Suprapubic skin (tissue), 4 donors: ENCODE data around the gene REEP2.

Experiments used
- CTCF ChIP-seq, 2 donors: fragments of 200-600 bp in 1 of 2; fragments of 450-650 bp in 1 of 2; sonication (generic) in 1 of 2; IDR thresholded peaks; one replicate each; pipeline ENCODE4 v1.5.1; 2016 to 2019; ENCODE audit warnings: antibody characterized with exemption in 2 of 2, mild to moderate bottlenecking in 1 of 2, moderate library complexity in 1 of 2
- EP300 ChIP-seq: sonication (generic); formaldehyde crosslinking; IDR thresholded peaks from one replicate; pipeline ENCODE4 v1.6.1; 2017; ENCODE audit warnings: antibody characterized with exemption
- POLR2AphosphoS5 ChIP-seq, 3 donors: sonication (generic); formaldehyde crosslinking; IDR thresholded peaks; one replicate each; pipeline ENCODE4 v1.6.1; 2017; ENCODE audit warnings: antibody characterized with exemption in 3 of 3

- TF ChIP-seq EP300, result no peak
- no peak for TF ChIP-seq CTCF (IDR thresholded peaks at IDR 0.05)
- no peak for TF ChIP-seq POLR2AphosphoS5 (IDR thresholded peaks at IDR 0.05)
These were observed 33.5 kb downstream of the REEP2 start for GRCh38 chr5:138472353-138472752.
